ENCODE results near the gene TAGLN.
A peak's percentile ranks its signal among the peaks of the same experiment; 100 is the strongest.

Gene TAGLN

DNA sequence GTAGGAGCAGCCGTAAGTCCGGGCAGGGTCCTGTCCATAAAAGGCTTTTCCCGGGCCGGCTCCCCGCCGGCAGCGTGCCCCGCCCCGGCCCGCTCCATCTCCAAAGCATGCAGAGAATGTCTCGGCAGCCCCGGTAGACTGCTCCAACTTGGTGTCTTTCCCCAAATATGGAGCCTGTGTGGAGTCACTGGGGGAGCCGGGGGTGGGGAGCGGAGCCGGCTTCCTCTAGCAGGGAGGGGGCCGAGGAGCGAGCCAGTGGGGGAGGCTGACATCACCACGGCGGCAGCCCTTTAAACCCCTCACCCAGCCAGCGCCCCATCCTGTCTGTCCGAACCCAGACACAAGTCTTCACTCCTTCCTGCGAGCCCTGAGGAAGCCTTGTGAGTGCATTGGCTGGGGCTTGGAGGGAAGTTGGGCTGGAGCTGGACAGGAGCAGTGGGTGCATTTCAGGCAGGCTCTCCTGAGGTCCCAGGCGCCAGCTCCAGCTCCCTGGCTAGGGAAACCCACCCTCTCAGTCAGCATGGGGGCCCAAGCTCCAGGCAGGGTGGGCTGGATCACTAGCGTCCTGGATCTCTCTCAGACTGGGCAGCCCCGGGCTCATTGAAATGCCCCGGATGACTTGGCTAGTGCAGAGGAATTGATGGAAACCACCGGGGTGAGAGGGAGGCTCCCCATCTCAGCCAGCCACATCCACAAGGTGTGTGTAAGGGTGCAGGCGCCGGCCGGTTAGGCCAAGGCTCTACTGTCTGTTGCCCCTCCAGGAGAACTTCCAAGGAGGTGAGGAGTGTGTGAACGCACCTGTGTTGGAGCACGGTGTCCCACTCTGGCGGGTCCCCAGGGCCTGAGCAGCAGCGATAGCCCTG is at the start of gene TAGLN:
TSS of gene TAGLN (plus strand) at position 318 of the 863 bp plus-strand sequence. CDS start 3,644 bp downstream, outside the sequence.
- DNase-seq: no peak

DNA sequence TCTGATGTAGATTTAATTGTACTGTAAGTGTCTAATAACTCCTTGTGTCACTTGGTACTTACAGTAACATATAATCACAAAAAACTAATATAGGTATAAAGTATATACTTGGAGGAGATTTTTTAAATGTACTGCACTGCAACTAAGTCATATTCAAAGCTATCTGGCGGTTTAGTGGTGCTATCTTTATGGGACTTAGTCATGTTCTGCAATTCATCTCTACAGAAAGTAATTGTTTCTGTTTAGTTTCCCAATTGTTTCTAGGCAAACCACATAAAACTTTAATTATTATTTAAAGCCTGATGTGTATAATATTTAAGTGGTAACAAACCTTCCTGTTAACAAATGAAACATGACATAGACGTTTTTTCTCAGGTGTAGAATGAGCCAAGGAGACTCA is 47.1 kb upstream of the TAGLN start:
- no peak for DNase-seq

DNA sequence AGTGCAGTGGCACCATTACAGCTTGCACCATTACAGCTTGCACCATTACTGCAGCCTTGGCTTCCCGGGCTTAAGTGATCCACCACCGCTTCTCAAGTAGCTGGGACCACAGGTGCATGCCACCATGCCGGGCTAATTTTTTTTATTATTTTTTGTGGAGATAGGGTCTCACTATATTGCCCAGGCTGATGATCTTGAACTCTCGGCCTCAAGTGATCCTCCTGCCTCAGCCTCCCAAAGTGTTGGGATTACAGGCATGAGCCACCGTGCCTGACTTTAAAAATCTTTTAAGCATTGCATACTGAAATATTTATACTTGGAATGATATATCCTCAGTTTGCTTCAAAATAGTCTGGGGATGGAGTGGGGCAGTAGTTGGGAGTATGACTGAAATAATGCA is 44.7 kb upstream of the TAGLN start:
- no peak for DNase-seq

DNA sequence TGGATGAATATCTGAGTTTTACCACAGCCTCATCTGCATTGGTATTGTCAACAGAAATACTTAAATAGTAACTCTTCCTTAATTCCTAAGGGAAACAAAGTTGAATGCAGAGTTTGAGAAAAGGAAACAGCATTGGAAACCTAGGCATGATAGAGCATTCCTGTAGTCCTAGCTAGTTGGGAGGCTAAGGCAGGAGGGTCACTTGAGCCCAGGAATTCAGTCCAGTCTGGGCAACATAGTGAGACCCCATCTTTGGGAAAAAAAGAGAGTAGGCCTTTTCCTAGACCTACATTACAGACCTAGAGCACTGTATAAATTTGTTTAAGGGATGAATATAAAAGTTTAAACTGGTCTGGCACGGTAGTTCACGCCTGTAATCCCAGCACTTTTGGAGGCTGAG is 41.7 kb upstream of the TAGLN start:
- no peak for DNase-seq

DNA sequence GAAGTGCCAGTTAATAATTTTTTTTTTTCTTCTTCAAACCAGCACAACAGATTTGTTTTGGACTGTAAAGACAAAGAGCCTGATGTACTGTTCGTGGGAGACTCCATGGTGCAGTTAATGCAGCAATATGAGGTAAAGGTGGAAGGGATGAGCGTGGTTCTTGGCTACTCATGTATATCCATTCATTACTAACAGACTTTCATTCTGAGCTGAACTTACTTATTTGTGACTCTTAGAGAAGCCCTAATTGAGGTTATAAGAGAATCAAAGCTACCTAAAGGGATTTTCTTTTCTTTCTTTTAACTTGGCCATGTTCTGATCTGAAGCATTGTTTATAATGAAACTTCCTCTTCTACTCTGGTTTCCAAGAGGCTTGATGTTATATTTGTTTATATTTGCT is 39.3 kb upstream of the TAGLN start:
- no peak for DNase-seq

DNA sequence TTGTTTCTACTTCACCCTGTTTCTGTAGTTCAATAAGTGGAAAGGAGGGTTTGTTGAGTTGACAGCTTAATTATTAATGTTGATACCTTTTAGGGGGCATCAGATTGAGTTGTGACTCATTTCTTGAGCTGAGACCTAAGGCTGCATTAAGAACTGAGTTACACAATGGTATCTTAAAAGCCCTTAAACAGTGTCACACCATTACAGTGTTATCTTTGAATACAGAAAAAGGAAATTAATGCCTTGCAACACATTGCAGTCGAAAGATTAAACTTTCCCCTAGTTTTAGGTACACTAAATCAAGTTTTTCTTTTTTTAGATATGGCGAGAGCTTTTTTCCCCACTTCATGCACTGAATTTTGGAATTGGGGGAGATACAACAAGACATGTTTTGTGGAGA is 38.3 kb upstream of the TAGLN start:
- no peak for DNase-seq

DNA sequence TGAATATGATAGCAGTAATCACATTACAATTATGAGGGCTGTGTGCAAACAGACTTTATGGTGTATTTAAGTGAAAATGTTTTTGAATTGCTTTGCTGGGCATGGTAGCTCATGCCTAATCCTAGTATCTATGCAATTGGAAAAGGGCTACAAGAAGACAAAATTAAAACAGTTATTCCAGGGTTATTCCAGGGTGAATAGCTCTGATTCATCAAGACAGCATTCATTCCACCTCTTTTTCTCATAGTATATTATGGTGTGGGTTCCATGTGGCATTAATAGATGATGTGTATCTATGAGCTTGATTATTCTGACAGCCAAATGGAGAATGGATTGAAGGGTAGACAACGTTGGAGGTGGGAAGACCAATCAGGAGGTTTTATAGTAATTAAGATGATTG is 32.7 kb upstream of the TAGLN start:
- no peak for DNase-seq

DNA sequence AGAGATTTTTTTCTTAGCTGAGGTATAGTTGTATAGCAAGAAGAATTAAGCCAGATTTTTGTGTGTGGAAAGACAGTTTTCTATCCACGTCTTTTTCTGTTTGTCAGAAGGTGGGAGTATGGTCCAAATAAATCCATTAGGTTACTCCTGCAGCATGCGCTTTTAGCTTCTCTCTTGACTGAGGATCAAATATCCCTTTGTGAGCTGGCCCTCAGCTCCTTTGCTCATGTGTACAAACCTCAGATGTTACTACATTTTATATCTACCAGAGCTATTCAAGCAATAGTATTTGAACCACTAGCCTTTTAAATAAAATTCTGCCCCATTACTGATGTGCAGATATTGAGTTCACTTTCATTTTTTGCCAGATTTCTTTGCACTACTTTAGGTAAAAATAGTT is 29.4 kb upstream of the TAGLN start:
- no peak for DNase-seq

DNA sequence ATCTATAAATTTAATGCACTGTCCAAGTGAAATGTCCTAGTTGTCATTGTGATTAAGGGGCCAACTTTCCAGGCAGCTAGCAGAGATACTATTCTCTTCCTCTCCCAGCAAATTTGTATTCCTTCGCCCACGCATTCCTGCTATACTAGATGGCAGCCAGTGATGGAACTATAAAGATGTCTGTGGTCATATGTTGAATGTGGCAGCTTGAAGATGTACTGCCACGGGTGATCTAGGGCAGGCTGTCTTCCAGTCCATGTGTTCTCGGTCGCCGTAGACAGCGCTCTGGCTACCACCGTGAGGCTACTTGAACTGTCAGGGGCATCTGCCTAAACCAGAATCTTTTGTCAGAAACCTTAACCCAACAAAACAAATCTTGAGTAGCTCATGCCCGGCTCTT is 29.0 kb upstream of the TAGLN start:
- DNase-seq: no peak

DNA sequence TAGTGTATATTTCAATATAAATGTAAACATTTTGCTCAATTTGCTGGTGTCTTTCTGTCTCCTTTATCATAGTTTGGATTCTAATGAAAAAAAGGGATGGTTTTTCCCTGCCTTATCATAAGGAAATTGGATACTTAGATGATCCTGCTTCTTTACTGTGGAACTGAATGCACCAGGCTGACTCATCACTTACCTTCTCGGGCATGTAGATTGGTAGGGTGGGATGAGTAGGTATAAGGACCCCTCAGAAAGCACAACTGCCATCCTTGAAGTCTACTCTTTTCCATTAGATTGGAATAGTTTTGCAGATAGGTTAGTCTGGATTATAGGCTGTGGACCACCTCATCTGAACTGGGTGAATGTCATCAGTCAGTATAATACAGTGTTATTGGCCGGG is 28.2 kb upstream of the TAGLN start:
- DNase-seq: no peak

DNA sequence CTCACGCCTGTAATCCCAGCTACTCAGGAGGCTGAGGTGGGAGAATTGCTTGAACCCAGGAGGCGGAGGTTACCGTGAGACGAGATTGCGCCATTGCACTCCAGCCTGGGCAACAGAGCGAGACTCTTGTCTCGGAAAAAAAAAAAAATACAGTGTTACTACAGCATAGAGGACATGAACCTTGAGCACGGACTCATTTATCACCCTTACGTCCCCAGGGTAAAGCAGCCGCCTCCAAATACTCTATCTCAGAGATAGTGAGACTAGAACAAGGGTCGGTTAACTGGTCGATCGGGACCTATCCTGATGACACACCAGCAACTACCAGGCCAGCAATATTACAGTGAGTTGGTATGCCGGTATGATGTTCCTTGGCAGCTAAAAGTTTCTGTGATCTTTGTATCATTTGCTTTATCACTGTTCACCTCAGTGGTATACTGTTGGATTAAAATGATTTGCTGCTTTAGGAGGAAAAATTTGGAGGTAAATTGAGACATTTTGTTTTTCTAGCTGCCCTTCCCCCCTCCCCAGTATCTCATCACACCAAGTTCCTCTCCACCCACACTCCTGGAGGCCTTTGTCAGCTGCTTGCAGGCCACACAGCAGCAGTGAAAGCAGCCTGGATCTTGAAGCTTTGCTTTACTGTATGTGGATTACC is 27.6 kb upstream of the TAGLN start:
- DNase-seq: no peak

DNA sequence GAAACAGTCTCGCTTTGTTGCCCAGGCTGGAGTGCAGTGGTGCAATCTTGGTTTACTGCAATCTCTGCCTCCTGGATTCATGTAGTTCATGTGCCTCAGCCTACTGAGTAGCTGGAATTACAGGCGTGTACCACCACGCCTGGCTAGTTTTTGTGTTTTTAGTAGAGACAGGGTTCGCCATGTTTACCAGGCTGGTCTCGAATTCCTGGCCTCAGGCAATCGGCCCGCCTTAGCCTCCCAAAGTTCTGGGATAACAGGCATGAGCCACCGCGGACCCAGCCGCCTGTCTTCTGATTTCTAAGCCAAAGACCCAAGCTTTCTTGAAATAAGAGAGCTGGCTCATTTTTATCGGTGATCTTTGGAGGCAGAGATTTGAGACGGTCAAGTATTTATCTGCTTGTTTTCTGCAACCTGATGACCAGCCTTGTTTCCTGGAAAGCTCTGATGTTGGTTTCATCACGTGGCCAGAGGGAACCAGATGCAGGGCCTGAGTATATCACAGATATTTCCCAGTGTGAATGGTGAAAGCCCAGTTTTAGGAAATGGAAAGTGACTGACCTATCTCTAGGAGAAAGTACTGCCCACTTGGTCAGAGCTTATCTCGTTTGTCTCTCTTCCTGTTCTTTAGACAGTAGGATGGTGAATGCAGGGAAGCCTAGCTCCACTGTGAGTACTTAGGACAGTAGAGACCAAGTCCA is 26.3 kb upstream of the TAGLN start:
- DNase-seq: no peak

DNA sequence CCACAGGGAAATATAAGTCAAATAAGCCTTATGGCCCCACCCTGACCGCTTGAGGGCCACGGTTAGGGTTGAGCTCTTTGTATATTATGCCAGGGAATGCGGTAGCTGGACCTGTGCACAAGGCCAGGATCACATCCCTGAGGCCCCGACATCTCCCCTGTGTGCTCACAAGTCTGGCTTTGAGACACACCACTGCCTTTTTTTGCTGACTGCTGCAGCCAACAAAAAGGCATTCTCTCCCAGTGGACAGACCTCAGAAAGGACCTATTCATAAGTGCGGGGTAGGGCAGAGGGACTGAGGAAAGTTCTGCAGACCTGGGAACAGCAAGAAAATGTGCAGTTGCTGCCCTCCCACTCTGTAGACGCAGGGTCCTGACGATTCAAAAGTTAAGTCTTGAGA is 24.1 kb upstream of the TAGLN start:
- no peak for DNase-seq

DNA sequence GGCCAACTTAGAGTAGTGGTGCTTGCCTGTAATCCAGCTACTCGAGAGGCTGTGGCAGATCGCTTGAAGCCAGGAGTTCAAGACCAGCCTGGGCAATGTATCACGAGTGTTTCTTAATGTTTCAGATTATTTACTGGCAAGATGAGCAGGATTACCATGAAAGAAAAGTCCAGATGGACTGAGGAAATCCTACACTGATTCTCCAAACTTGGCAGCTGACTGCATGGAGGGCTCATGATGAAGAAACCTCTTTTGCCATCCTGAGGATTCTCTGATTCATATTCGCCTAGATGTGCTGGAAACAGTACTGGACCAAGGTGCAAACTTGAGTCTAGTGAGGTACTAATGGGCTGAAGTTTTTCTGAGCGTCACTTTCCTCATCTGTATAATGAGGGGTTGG is 23.4 kb upstream of the TAGLN start:
- DNase-seq: peak in 1 of 2 experiments; percentile 56

DNA sequence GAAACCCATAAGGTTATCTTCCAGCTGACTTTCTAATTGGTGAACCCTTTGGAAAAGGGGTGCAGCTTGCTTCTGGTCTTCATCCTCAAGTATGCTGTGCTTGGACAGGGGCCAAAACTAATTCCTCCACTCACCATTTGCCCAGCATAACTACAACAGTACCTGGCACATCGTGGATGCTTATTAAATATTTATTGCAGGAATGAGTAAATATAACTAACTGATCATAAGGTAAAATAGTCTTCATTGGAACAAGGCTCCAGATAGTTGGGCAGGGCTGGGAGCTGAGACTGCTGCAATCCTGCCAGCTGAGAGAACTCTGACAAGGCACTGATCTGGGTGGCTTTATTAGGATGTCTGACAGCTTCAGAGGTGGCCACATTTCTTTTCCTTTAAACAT is 23.0 kb upstream of the TAGLN start:
- no peak for DNase-seq

DNA sequence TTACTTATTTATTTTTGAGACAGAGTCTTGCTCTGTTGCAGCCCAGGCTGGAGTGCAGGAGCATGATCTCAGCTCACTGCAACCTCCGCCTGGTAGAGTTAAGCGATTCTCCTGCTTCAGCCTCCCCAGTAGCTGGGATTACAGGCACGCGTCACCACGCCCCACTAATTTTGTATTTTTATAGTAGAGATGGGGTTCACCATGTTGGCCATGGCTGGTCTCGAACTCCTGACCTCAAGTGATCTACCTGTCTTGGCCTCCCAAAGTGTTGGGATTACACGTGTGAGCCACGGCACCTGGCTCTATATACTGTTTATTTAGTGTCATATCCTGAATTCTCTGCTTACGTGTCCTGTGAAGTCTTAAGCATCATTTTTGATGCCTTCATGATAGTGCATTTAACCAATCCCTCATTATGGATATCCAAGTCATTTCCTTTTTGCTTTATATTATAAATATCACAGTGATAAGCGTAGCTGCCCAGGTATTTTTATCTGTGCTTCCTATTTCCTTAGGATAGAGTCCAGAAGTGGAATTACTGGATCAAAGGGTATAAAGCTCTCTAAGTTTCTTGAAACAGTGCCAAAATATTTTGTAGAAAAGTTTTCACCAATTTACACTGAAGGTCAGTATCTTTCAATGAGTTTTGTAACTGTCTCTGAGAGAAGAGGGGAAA is 21.5 kb upstream of the TAGLN start:
- no peak for DNase-seq

DNA sequence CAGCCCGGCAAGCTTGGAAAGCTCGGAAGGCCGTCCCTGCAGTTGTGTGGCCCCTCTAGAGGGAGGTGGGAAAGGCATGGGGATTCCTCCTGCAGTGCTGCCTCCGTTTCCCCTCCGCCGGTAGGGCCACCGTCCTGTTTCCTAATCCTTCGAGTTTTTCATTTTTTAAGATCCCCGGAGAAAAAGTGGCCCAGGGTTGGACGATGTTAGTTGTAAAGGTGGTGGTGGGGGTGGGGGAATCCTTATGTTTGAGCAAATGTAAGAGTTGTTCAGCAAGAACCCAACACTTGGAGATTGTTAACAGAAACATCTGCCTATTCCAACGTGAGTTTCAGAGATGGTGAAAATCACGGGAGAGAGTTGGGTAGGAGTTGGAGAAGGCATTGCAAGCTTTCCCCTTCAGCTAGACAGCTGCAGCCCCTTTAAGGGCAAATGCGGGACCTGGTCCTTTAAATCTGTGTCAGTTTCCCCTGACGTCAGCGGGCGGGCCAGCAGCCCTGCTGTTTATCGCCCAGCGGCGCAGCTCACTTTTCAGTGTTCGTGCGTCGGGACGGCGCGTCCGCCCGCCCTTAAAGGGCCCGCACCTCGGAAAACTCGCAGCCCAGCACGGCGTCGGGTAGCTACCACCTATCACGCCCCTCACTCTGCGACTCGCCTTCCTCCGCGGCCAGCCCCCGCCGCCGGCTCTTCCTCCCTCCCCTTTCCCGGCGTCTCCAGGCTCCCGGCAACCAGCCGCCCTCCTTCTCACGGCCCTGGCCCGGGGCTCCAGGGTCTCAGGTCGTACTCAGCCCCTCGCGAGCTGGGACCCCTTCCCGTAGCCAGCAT is 20.7 kb upstream of the TAGLN start, which contains the start of gene SIDT2:
TSS of gene SIDT2 (plus strand) at position 534 of the 825 bp plus-strand sequence. CDS start 521 bp downstream, outside the sequence.
- DNase-seq: peak; percentile 64 to 89

DNA sequence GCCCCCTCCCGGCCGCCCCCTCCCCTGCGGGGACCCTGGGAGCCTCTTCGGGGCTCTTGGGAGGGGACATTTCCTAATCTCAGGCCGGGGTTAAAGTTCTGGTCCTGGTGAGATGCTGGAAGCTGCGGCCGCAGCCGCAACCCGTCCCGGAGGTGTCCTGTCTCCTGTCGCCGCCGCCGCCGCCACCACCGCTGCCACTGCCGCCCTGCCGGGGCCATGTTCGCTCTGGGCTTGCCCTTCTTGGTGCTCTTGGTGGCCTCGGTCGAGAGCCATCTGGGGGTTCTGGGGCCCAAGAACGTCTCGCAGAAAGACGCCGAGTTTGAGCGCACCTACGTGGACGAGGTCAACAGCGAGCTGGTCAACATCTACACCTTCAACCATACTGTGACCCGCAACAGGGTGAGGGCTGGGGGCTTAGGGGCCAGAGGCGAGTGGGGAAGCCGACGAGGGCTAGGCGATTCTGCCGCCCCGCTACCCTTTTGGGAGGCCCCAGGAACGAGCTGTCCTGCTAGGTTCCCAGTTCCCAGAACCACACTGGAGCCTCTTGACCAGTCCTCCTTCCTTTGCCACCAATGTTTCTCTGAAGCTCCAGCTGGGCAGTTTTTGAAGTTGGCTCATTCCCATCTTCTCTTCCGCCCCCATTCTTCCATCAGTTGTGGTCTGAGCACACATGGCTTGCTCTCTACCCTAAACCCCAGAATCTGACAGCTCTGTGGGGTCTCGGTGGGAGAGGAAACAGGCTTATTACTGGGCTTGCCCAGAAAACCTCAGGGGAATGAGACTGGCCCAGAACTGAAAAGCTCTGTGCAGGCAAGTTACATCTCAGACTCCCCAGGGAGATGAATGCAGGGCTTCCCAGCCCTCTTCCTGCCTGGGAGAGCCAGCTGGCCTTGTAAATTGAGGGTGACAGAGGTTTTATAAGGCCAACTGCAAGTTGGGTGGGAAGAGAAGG is 19.8 kb upstream of the TAGLN start:
- peak in 1 of 2 experiments; percentile 34 for DNase-seq

DNA sequence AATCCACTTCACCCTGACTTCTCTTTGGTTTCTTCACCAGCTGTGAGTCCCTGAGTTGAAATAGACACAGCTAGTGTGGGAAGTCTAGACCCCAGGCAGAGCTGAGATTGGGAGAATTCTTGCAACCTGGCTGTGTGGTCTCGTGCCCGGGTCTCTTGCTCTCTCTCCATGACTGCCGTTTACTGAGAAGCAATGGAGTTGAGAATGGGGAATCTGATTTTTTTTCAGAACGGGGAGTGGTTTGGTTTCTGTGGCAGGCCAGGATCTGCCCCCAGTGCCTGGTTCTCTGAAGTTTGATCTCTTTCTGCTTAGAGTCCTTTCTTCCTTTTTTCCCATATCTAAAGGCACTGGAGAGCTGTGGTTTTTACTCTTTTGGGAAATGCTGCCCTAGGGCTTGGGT is 19.1 kb upstream of the TAGLN start:
- DNase-seq: no peak

DNA sequence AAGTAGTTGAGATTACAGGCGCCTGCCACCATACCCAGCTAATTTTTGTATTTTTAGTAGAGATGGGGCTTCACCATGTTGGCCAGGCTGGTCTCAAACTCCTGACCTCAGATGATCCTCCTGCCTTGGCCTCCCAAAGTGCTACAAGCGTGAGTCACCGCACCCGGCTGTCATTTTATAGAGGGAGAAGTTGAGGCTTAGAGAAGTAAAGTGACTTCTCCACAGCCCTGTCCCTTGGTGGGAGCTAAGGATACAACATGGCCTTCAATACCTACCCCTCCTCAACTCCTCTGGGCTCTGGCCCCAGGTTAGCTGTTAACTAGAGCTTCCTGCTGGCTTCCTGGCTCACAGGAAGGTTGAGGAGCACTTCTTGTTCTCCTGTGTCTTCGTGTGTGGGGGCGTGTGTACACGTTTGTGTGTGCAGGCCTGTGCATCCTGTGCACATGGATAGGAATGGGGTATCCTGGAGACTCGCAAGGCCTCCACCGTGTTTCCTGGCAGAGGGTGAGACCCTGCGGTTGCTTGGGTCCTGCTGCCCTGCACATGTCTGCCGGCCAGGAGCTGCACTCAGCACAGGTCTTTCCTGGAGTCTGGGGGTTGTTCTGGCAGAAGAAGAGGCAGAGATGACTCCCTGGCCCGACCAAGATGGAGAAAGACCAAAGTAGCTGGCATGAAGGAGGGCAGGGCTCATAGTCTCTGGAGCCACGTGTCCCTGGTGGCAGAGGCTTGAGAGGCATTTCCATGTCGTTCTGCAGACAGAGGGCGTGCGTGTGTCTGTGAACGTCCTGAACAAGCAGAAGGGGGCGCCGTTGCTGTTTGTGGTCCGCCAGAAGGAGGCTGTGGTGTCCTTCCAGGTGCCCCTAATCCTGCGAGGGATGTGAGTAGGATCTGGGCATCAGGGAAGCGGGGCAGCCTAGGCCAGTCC is 18.2 kb upstream of the TAGLN start:
- peak in 1 of 2 experiments; percentile 20 for DNase-seq

Data from NCI-H524 (cell line).